GF-D8 (cell line): ENCODE results near the gene LRRC46.

Experiments used
- DNase-seq: peaks from one replicate; lab custom pipeline; 2025; lab: John Stamatoyannopoulos, UW

LRRC46 gene

GRCh38 chr17:47877368-47878034 lies 46.0 kb downstream of the LRRC46 start:
- DNase-seq, result no peak

GRCh38 chr17:47878203-47879027 lies 46.9 kb downstream of the LRRC46 start:
- DNase-seq, result no peak

GRCh38 chr17:47879028-47879585 lies 47.6 kb downstream of the LRRC46 start:
- no peak for DNase-seq

GRCh38 chr17:47879776-47880454 lies 48.4 kb downstream of the LRRC46 start:
- DNase-seq, result no peak

GRCh38 chr17:47882247-47882646 lies 50.8 kb downstream of the LRRC46 start:
- no peak for DNase-seq

GRCh38 chr17:47882695-47883588 lies 51.5 kb downstream of the LRRC46 start:
- no peak for DNase-seq

- no peak for DNase-seq
These were observed 52.3 kb downstream of the LRRC46 start for GRCh38 chr17:47883589-47884426.

- DNase-seq, result no peak
These were observed 52.9 kb downstream of the LRRC46 start for GRCh38 chr17:47884427-47884740.

GRCh38 chr17:47884905-47885730 lies 53.6 kb downstream of the LRRC46 start:
- DNase-seq, result no peak
